HepG2 (cell line): ENCODE measurements around the gene KPNA3. TPM values are rescaled to one million over a fixed set of nuclear protein-coding genes. Genes with fewer than 3 reads are reported as not detected.

ENCODE experiments used
- ATAD3A ChIP-seq: sonication (generic); formaldehyde crosslinking; IDR thresholded peaks from 2 replicates; pipeline ENCODE4 v1.4.0; 2020; ENCODE audit warnings: missing genetic modification reagents
- E2F5 ChIP-seq: sonication (generic); formaldehyde crosslinking; conservative IDR thresholded peaks from 2 replicates; pipeline ENCODE4 v1.4.0; 2020; ENCODE audit warnings: missing genetic modification reagents
- FIP1L1 ChIP-seq: fragments of 200-400 bp; formaldehyde crosslinking; IDR thresholded peaks from 2 replicates; pipeline ENCODE4 v1.6.1; 2018; ENCODE audit warnings: low read depth, mild to moderate bottlenecking, low read length, moderate library complexity, borderline replicate concordance; ENCODE audit not compliant: insufficient read depth
- HNRNPK ChIP-seq: fragments of 200-400 bp; formaldehyde crosslinking; IDR thresholded peaks from 2 replicates; pipeline ENCODE4 v1.6.1; 2018; ENCODE audit warnings: low read length, low read depth, moderate library complexity, mild to moderate bottlenecking; ENCODE audit not compliant: poor library complexity, severe bottlenecking
- JDP2 ChIP-seq: sonication (generic); formaldehyde crosslinking; IDR thresholded peaks from 2 replicates; pipeline ENCODE4 v1.8.1; 2022; ENCODE audit warnings: missing genetic modification reagents, borderline replicate concordance
- KDM3A ChIP-seq: IDR thresholded peaks from 2 replicates; pipeline ENCODE4 v1.6.1; 2018; ENCODE audit warnings: low read depth, missing compliant biosample characterization
- MED13 ChIP-seq: sonication (generic); formaldehyde crosslinking; IDR thresholded peaks from 2 replicates; pipeline ENCODE4 v1.5.0; 2020; ENCODE audit warnings: missing genetic modification reagents
- MIER3 ChIP-seq: IDR thresholded peaks from 2 replicates; pipeline ENCODE4 v1.6.1; 2016; ENCODE audit warnings: missing compliant biosample characterization, borderline replicate concordance
- NFKB2 ChIP-seq: sonication (generic); formaldehyde crosslinking; IDR thresholded peaks from 2 replicates; pipeline ENCODE4 v1.4.0; 2020; ENCODE audit warnings: missing genetic modification reagents, borderline replicate concordance
- NFYC ChIP-seq: IDR thresholded peaks from 2 replicates; pipeline ENCODE4 v1.6.1; 2016; ENCODE audit warnings: missing genetic modification reagents, missing compliant biosample characterization
- PHF8 ChIP-seq: sonication (generic); formaldehyde crosslinking; IDR thresholded peaks from 2 replicates; pipeline ENCODE4 v1.5.0; 2020; ENCODE audit warnings: missing genetic modification reagents
- PPARG ChIP-seq: conservative IDR thresholded peaks from 2 replicates; pipeline ENCODE4 v1.6.1; 2016; ENCODE audit warnings: missing biosample characterization, missing genetic modification reagents
- PRPF4 ChIP-seq: fragments of 200-400 bp; formaldehyde crosslinking; IDR thresholded peaks from 2 replicates; pipeline ENCODE4 v1.6.1; 2016; ENCODE audit warnings: low read length, low read depth; ENCODE audit not compliant: poor library complexity, severe bottlenecking
- RBM39 ChIP-seq: fragments of 200-400 bp; formaldehyde crosslinking; IDR thresholded peaks from one replicate; pipeline ENCODE4 v1.6.1; 2018; ENCODE audit warnings: antibody characterized with exemption, mild to moderate bottlenecking, low read depth, low read length; ENCODE audit not compliant: poor library complexity, severe bottlenecking
- SRSF4 ChIP-seq: fragments of 200-400 bp; formaldehyde crosslinking; IDR thresholded peaks from one replicate; pipeline ENCODE4 v1.6.1; 2018; ENCODE audit warnings: mild to moderate bottlenecking, low read depth, low read length, moderate library complexity; ENCODE audit not compliant: poor library complexity, severe bottlenecking
- TCF7L2 ChIP-seq: IDR thresholded peaks from 2 replicates; pipeline ENCODE4 v1.6.1; 2011; ENCODE audit warnings: mild to moderate bottlenecking, low read depth, low read length, moderate library complexity
- ZNF567 ChIP-seq: sonication (generic); formaldehyde crosslinking; IDR thresholded peaks from 2 replicates; pipeline ENCODE4 v1.8.1; 2023; ENCODE audit warnings: mild to moderate bottlenecking, missing genetic modification reagents, borderline replicate concordance
- ZNF773 ChIP-seq: sonication (generic); formaldehyde crosslinking; IDR thresholded peaks from 2 replicates; pipeline ENCODE4 v1.4.0; 2020; ENCODE audit warnings: missing genetic modification reagents, borderline replicate concordance
- polyA plus RNA-seq, 8 experiments: library from polyadenylated mRNA; depleted of rRNA in 3 of 8; stranded (reverse) in 7 of 8; unstranded in 1 of 8; fragments of >200 nt; fragmentation: Illumina TruSeq in 4 of 8; extraction: Trizol in 4 of 8; gene quantifications; 2 replicates each; pipeline versions ENCODE4 v1.2.1 to v1.2.3, GENCODE V29; 2011 to 2016; ENCODE audit warnings: low read depth in 4 of 8, missing spikeins in 1 of 8, mixed read lengths in 1 of 8; ENCODE audit not compliant: insufficient read depth in 1 of 8
- total RNA-seq, 5 experiments: library from RNA; depleted of rRNA; stranded (reverse); fragments of >200 nt; fragmentation: Illumina TruSeq; extraction: Trizol; gene quantifications; 2 replicates each; pipeline ENCODE4 v1.2.3, GENCODE V29; 2016; ENCODE audit warnings: low read depth in 1 of 5
- TF ChIP-seq, protein P1 (sequence below): IDR thresholded peaks from 2 replicates; pipeline ENCODE4 v1.6.1; 2016; ENCODE audit warnings: low read depth, missing genetic modification reagents, missing compliant biosample characterization
- TF ChIP-seq, protein P2 (sequence below): sonication (generic); formaldehyde crosslinking; IDR thresholded peaks from 2 replicates; pipeline ENCODE4 v1.5.0; 2020; ENCODE audit warnings: mild to moderate bottlenecking, missing genetic modification reagents

Gene KPNA3
- total and polyA plus RNA-seq, 2 of the 13 experiments (the other 11 are each of a cell fraction or from before 2014, with no cell fraction given), result 13.0 to 28.9 TPM

GRCh38 chr13:49807681-49808080 is 15.2 kb upstream of the KPNA3 start (continued):
- TF ChIP-seq ATAD3A (CRISPR knock-in tag), result no peak
- no peak; the same call in 1 of the 2 replicates for TF ChIP-seq PPARG (CRISPR knock-in tag)
- peak; percentile 71; the same call in 1 of the 2 replicates for TF ChIP-seq MED13 (CRISPR knock-in tag)
- TF ChIP-seq ZNF773, result no peak
- no peak for TF ChIP-seq FIP1L1
- TF ChIP-seq KDM3A (CRISPR knock-in tag), result no peak
- TF ChIP-seq E2F5 (CRISPR knock-in tag), result no peak
- TF ChIP-seq NFYC (CRISPR knock-in tag), result no peak
- TF ChIP-seq PRPF4, result peak; percentile 77
- TF ChIP-seq MIER3, result peak; percentile 58; the same call in 1 of the 2 replicates
- TF ChIP-seq JDP2, result no peak
- TF ChIP-seq TCF7L2, result no peak
- no peak for TF ChIP-seq RBM39
- no peak for TF ChIP-seq HNRNPK
- no peak for TF ChIP-seq ZNF567
- TF ChIP-seq, protein P1, sequence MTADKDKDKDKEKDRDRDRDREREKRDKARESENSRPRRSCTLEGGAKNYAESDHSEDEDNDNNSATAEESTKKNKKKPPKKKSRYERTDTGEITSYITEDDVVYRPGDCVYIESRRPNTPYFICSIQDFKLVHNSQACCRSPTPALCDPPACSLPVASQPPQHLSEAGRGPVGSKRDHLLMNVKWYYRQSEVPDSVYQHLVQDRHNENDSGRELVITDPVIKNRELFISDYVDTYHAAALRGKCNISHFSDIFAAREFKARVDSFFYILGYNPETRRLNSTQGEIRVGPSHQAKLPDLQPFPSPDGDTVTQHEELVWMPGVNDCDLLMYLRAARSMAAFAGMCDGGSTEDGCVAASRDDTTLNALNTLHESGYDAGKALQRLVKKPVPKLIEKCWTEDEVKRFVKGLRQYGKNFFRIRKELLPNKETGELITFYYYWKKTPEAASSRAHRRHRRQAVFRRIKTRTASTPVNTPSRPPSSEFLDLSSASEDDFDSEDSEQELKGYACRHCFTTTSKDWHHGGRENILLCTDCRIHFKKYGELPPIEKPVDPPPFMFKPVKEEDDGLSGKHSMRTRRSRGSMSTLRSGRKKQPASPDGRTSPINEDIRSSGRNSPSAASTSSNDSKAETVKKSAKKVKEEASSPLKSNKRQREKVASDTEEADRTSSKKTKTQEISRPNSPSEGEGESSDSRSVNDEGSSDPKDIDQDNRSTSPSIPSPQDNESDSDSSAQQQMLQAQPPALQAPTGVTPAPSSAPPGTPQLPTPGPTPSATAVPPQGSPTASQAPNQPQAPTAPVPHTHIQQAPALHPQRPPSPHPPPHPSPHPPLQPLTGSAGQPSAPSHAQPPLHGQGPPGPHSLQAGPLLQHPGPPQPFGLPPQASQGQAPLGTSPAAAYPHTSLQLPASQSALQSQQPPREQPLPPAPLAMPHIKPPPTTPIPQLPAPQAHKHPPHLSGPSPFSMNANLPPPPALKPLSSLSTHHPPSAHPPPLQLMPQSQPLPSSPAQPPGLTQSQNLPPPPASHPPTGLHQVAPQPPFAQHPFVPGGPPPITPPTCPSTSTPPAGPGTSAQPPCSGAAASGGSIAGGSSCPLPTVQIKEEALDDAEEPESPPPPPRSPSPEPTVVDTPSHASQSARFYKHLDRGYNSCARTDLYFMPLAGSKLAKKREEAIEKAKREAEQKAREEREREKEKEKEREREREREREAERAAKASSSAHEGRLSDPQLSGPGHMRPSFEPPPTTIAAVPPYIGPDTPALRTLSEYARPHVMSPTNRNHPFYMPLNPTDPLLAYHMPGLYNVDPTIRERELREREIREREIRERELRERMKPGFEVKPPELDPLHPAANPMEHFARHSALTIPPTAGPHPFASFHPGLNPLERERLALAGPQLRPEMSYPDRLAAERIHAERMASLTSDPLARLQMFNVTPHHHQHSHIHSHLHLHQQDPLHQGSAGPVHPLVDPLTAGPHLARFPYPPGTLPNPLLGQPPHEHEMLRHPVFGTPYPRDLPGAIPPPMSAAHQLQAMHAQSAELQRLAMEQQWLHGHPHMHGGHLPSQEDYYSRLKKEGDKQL (CRISPR knock-in tag), result no peak
- TF ChIP-seq PHF8 (CRISPR knock-in tag), result no peak
- TF ChIP-seq SRSF4, result no peak
- TF ChIP-seq, protein P2, sequence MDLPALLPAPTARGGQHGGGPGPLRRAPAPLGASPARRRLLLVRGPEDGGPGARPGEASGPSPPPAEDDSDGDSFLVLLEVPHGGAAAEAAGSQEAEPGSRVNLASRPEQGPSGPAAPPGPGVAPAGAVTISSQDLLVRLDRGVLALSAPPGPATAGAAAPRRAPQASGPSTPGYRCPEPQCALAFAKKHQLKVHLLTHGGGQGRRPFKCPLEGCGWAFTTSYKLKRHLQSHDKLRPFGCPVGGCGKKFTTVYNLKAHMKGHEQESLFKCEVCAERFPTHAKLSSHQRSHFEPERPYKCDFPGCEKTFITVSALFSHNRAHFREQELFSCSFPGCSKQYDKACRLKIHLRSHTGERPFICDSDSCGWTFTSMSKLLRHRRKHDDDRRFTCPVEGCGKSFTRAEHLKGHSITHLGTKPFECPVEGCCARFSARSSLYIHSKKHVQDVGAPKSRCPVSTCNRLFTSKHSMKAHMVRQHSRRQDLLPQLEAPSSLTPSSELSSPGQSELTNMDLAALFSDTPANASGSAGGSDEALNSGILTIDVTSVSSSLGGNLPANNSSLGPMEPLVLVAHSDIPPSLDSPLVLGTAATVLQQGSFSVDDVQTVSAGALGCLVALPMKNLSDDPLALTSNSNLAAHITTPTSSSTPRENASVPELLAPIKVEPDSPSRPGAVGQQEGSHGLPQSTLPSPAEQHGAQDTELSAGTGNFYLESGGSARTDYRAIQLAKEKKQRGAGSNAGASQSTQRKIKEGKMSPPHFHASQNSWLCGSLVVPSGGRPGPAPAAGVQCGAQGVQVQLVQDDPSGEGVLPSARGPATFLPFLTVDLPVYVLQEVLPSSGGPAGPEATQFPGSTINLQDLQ (CRISPR knock-in tag), result no peak
- no peak for TF ChIP-seq NFKB2 (CRISPR knock-in tag)
